Erythroblast (primary cell): ENCODE results near the gene TNFRSF19.

Source experiments
- GATA1 ChIP-seq: IDR thresholded peaks from 2 replicates; pipeline ENCODE4 v1.6.1; 2011; ENCODE audit warnings: low read depth, mild to moderate bottlenecking, control low read depth, low read length, moderate library complexity
- POLR2A ChIP-seq: IDR thresholded peaks from 2 replicates; pipeline ENCODE4 v1.6.1; 2011; ENCODE audit warnings: mild to moderate bottlenecking, low read length

DNA sequence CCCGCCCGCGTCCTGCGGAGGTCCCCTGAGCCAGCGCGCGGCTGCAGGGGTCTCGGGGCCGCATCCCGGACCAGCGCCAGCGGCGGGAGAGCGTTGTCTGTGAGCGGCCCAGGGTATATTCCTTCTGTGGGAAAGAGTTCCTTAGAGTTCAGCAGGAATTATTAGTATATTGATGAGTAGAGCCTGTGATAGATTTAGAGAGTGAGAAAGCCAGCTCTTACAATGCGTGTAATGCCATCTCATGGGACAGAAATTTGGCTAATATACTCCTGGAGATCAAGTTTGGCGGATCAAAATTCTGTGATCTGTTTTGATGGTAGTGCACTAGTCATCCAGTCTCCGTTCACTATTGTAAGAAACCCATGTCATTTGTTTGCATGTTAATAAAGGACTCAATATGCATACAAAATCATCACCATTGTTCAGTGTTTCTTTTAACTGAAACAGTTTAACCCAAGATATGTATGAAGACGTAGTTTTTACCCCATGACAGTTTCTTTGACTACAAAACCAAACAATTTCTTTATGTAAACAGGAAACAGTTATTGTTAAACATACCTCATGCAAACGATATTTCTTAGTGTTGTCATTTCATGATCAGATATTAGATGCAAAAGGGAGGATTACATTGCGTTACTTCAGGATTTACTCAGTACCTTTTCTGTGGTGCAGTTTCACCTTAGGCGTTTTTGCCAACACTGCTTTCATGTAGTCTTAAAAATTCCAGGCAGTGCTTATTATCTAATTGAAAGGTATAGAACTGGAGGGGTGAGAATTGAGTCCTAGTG, 9.9 kb downstream of the TNFRSF19 start:
- TF ChIP-seq POLR2A: no peak
- TF ChIP-seq GATA1: no peak
